Ishikawa (cell line): Measurements from ENCODE around the gene AHR.

Experiments used
- CEBPB ChIP-seq: IDR thresholded peaks from 2 replicates; pipeline ENCODE4 v1.6.1; 2012
- CREB1 ChIP-seq: IDR thresholded peaks from 2 replicates; pipeline ENCODE4 v1.6.1; 2012; ENCODE audit warnings: low read depth
- EGR1 ChIP-seq: IDR thresholded peaks from 2 replicates; pipeline ENCODE4 v1.6.1; 2012
- EP300 ChIP-seq: IDR thresholded peaks from 2 replicates; pipeline ENCODE4 v1.6.1; 2012; ENCODE audit warnings: borderline replicate concordance
- FOXM1 ChIP-seq: IDR thresholded peaks from 2 replicates; pipeline ENCODE4 v1.6.1; 2012; ENCODE audit warnings: low read depth, borderline replicate concordance
- NFIC ChIP-seq: IDR thresholded peaks from 2 replicates; pipeline ENCODE4 v1.6.1; 2012
- RAD21 ChIP-seq: IDR thresholded peaks from 2 replicates; pipeline ENCODE4 v1.6.1; 2012; ENCODE audit warnings: low read depth
- TAF1 ChIP-seq: IDR thresholded peaks from 2 replicates; pipeline ENCODE4 v1.6.1; 2012; ENCODE audit warnings: low read depth, mild to moderate bottlenecking
- TCF12 ChIP-seq: IDR thresholded peaks from 2 replicates; pipeline ENCODE4 v1.6.1; 2012; ENCODE audit warnings: low read depth
- TEAD4 ChIP-seq: IDR thresholded peaks from 2 replicates; pipeline ENCODE4 v1.6.1; 2012
- YY1 ChIP-seq: IDR thresholded peaks from 2 replicates; pipeline ENCODE4 v1.6.1; 2012; ENCODE audit warnings: low read depth
- ZBTB7A ChIP-seq: IDR thresholded peaks from 2 replicates; pipeline ENCODE4 v1.6.1; 2012; ENCODE audit warnings: low read depth
- TF ChIP-seq, protein P1 (sequence below): IDR thresholded peaks from 2 replicates; pipeline ENCODE4 v1.6.1; 2012; ENCODE audit warnings: low read depth, mild to moderate bottlenecking
- TF ChIP-seq, protein P2 (sequence below): IDR thresholded peaks from 2 replicates; pipeline ENCODE4 v1.6.1; 2012
- TF ChIP-seq, protein P3 (sequence below): IDR thresholded peaks from 2 replicates; pipeline ENCODE4 v1.6.1; 2012

AHR gene

DNA sequence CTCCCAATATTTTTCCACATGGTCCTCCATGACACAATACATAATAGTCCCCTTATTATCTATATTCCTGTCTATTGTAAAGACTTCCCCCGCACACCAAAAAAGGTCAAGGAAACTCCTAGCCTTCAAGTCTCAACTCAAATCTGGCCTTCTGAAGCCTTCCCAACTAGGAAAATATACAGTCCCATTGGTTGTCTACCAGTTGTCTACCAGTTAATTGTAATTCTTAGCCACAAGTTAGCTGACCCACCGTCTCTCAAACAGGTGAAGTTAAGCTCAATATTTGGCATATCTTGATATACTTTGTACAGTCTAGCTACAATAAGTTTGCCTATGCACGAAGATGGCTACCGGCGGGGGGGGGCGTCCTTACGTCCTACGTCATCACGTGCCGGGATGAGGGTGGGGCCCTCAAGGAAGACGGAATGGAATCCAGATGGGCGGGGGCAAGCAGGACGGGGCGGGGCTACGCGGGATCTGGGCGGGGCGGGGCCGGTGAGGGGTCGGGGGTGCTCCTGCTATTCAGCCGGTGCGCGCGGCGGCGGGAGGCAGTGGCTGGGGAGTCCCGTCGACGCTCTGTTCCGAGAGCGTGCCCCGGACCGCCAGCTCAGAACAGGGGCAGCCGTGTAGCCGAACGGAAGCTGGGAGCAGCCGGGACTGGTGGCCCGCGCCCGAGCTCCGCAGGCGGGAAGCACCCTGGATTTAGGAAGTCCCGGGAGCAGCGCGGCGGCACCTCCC is at the start of gene AHR:
Gene AHR (plus strand): TSS at position 551 of the 738 bp plus-strand sequence. CDS start 613 bp downstream, outside the sequence.
- TF ChIP-seq YY1: peak; percentile 91
- peak; percentile 55; the same call in 1 of the 2 replicates for TF ChIP-seq CREB1
- TF ChIP-seq, protein P1, sequence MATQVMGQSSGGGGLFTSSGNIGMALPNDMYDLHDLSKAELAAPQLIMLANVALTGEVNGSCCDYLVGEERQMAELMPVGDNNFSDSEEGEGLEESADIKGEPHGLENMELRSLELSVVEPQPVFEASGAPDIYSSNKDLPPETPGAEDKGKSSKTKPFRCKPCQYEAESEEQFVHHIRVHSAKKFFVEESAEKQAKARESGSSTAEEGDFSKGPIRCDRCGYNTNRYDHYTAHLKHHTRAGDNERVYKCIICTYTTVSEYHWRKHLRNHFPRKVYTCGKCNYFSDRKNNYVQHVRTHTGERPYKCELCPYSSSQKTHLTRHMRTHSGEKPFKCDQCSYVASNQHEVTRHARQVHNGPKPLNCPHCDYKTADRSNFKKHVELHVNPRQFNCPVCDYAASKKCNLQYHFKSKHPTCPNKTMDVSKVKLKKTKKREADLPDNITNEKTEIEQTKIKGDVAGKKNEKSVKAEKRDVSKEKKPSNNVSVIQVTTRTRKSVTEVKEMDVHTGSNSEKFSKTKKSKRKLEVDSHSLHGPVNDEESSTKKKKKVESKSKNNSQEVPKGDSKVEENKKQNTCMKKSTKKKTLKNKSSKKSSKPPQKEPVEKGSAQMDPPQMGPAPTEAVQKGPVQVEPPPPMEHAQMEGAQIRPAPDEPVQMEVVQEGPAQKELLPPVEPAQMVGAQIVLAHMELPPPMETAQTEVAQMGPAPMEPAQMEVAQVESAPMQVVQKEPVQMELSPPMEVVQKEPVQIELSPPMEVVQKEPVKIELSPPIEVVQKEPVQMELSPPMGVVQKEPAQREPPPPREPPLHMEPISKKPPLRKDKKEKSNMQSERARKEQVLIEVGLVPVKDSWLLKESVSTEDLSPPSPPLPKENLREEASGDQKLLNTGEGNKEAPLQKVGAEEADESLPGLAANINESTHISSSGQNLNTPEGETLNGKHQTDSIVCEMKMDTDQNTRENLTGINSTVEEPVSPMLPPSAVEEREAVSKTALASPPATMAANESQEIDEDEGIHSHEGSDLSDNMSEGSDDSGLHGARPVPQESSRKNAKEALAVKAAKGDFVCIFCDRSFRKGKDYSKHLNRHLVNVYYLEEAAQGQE: no peak
- TF ChIP-seq, protein P2, sequence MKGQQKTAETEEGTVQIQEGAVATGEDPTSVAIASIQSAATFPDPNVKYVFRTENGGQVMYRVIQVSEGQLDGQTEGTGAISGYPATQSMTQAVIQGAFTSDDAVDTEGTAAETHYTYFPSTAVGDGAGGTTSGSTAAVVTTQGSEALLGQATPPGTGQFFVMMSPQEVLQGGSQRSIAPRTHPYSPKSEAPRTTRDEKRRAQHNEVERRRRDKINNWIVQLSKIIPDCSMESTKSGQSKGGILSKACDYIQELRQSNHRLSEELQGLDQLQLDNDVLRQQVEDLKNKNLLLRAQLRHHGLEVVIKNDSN: peak; percentile 77
- TF ChIP-seq EP300: no peak
- TF ChIP-seq TCF12: peak; percentile 5; the same call in 1 of the 2 replicates
- TF ChIP-seq, protein P3, sequence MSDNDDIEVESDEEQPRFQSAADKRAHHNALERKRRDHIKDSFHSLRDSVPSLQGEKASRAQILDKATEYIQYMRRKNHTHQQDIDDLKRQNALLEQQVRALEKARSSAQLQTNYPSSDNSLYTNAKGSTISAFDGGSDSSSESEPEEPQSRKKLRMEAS: peak; percentile 72
- no peak for TF ChIP-seq NFIC
- TF ChIP-seq RAD21: no peak
- peak; percentile 54; the same call in 1 of the 2 replicates for TF ChIP-seq TAF1
- no peak for TF ChIP-seq CEBPB
- no peak for TF ChIP-seq EGR1
- TF ChIP-seq TEAD4: no peak
- TF ChIP-seq ZBTB7A: no peak
- no peak for TF ChIP-seq FOXM1

DNA sequence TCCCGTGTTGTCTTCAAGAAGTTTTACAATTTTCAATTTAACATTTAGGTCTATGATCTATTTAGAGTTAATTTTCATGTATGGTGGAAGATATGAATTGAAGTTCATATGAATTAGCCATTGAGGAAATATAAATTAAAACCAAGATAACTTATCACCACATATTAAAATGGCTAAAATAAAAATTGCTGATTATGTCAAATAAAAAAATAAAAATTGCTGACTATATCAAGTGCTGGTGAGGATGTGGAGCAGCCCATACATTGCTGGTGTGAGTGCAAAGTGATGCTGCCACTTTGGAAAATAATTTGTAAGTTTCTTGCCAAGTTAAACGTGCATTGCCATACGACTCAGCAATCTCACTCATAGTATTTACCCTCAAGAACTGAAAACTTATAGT is 44.6 kb upstream of the AHR start:
- TF ChIP-seq, protein P1: no peak
- no peak for TF ChIP-seq EGR1
- TF ChIP-seq RAD21: no peak
- TF ChIP-seq TCF12: no peak
- TF ChIP-seq CREB1: no peak
- TF ChIP-seq EP300: no peak
- no peak for TF ChIP-seq FOXM1
- TF ChIP-seq, protein P2: no peak
- TF ChIP-seq TEAD4: no peak
- TF ChIP-seq CEBPB: no peak
- TF ChIP-seq TAF1: no peak
- TF ChIP-seq, protein P3: no peak
- no peak for TF ChIP-seq NFIC

DNA sequence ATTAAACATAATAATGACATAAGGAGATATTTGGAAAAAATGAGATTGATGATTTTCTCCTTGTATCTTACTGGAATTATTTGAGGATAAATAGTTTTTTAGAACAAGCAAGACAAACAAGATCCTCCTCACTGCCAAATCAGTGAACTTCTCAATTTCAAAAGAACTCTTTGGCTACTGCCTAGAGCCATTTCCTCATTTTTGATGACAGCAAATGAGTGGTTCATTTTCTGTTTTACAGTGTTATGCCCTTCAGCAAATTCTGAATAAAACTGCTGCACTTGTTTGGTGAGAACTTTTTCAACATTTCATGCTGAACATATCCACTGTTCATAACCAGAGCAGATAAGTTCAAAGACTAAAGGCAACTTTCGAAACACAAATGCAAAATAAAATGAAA is 42.5 kb upstream of the AHR start:
- TF ChIP-seq, protein P1: no peak
- TF ChIP-seq TEAD4: no peak

DNA sequence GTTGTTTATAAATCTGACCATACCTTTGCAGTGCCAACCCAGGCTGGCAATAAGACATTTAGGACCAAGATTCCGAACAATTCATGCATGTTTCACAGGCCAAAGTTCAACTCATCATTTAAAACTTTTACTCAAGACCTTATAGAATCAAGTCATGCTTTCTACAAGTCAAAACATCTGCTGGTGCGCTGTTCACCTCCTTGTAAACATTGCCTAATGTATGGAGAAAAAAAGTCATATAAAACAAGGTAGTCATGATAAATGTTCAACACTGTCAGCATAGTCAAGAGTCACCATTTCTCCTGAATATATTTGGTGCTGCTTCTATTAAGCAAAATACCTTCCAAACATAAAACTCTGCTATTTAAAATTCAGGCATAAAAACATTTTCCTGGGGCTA is 42.1 kb upstream of the AHR start:
- TF ChIP-seq, protein P2: no peak
- TF ChIP-seq ZBTB7A: no peak
- no peak for TF ChIP-seq TEAD4
- no peak for TF ChIP-seq EP300
- TF ChIP-seq EGR1: no peak
- no peak for TF ChIP-seq CREB1
- TF ChIP-seq FOXM1: no peak
- TF ChIP-seq TCF12: no peak
- no peak for TF ChIP-seq CEBPB
- no peak for TF ChIP-seq YY1
- no peak for TF ChIP-seq NFIC
- TF ChIP-seq, protein P3: no peak
- TF ChIP-seq, protein P1: no peak
- no peak for TF ChIP-seq RAD21
